Psoas muscle (tissue), 8 donors: ENCODE results near the gene CLEC4M. TPM values are rescaled to one million over a fixed set of nuclear protein-coding genes. Genes with fewer than 3 reads are reported as not detected.
"Not testable (repeated sequence)": the region's sequence is repeated elsewhere in the genome, so short reads cannot be mapped to it uniquely, and the experiment has no call there.

Source experiments
- ATAC-seq, 4 donors: fragments of 200-7000 bp; cut with Tn5 transposase; one replicate each; pipeline ENCODE4 v1.9.1; 2020; ENCODE audit warnings: moderate library complexity in 3 of 4, mild to moderate bottlenecking in 2 of 4
- DNase-seq, 2 donors: peaks; one replicate each; pipeline ENCODE4 v3.0.0-alpha.2; 2020
- H3K27ac ChIP-seq: fragments of 200-600 bp; one replicate; pipeline ENCODE4 v1.8.0; 2022
- H3K27me3 ChIP-seq, 3 donors: fragments of 200-600 bp in 1 of 3; one replicate each; pipeline versions ENCODE4 v1.6.1 to v1.8.0; 2013 to 2022; ENCODE audit warnings: low read length in 2 of 3, mild to moderate bottlenecking in 2 of 3, moderate library complexity in 1 of 3; ENCODE audit not compliant: insufficient read depth in 3 of 3
- H3K36me3 ChIP-seq, 2 donors: fragments of 200-600 bp in 1 of 2; one replicate each; pipeline versions ENCODE4 v1.6.1 to v1.8.0; 2013 to 2022; ENCODE audit warnings: low read depth in 1 of 2, mild to moderate bottlenecking in 1 of 2, moderate library complexity in 1 of 2; ENCODE audit not compliant: insufficient read depth in 1 of 2
- H3K4me1 ChIP-seq: fragments of 200-600 bp; one replicate; pipeline ENCODE4 v1.8.0; 2022
- H3K4me3 ChIP-seq: fragments of 200-600 bp; one replicate; pipeline ENCODE4 v1.8.0; 2022; ENCODE audit warnings: mild to moderate bottlenecking
- H3K9me3 ChIP-seq: fragments of 200-600 bp; one replicate; pipeline ENCODE4 v1.8.0; 2022
- CTCF ChIP-seq: fragments of 200-600 bp; IDR thresholded peaks from one replicate; pipeline ENCODE4 v1.8.0; 2022; ENCODE audit warnings: antibody characterized with exemption
- WGBS, 3 donors: extraction: QIAGEN DNeasy Blood & Tissue Kit; methylation state at CpG; one replicate each; pipeline versions ENCODE4 v1.1.6 to v1.1.7; 2013; 5-methylcytosine and 5-hydroxymethylcytosine counted together
- intact Hi-C, 2 donors: fragments of 100-400 bp; cut with DNase I; formaldehyde crosslinking; loops; one replicate each; pipeline versions ENCODE4 v1.11.0 to v1.14.2; 2022
- polyA plus RNA-seq, 3 donors: library from polyadenylated mRNA; stranded (reverse); fragments of 200-250 nt; gene quantifications; one replicate each; pipeline ENCODE4 v1.2.3, GENCODE V29; 2013
- total RNA-seq, 4 donors: library from RNA; stranded (reverse); fragmentation: NEBNext Ultra II Directional in 2 of 4; extraction: Animal tissue kit (Norgen Biotek cat#: 25700) in 2 of 4; gene quantifications; one replicate each; pipeline versions ENCODE4 v1.2.1 to v1.2.4, GENCODE V29; 2021 to 2023
- donor health status: healthy with polysubstance abuse.
- donor health status: DM: no; HTN: no; CAD: no; lungs with moderate emphysema.
- donor health status: Bipolar disorder and iron deficiency.
- donor health status: healthy.
- donor health status: DM: yes; HTN: yes; CAD: no.
- donor health status: DM: no; HTN: no; CAD: no.
- donor health status: DM: no; HTN: no; CAD: no.
- donor health status: DM: yes; HTN: yes; CAD: no.

Gene CLEC4M
- total and polyA plus RNA-seq, 7 donors, result not detected

- no peak for DNase-seq
- intact Hi-C loops, result no loop called here
- Histone ChIP-seq H3K27me3 (no peaks in the 10 kb centered on the region), H3K27ac (no peak overlapping the region), H3K4me3 (no peak overlapping the region), H3K9me3 (no peaks in the 10 kb centered on the region), H3K4me1 (no peaks in the 10 kb centered on the region), H3K36me3 (no peaks in the 10 kb centered on the region)
- no peak for TF ChIP-seq CTCF
- 71 to 79% (median 74%) methylated on average over 11 to 12 of the region's 12 CpGs for WGBS, 3 donors
- no peak for ATAC-seq
Measured at GRCh38 chr19:7744871-7745650, 18.0 kb upstream of the CLEC4M start.

- ATAC-seq, H3K4me1 ChIP-seq, H3K27me3 ChIP-seq, DNase-seq, H3K27ac ChIP-seq, H3K36me3 ChIP-seq, H3K9me3 ChIP-seq, intact Hi-C loops, H3K4me3 ChIP-seq: not testable (repeated sequence)
- WGBS, 3 donors, result 68 to 76% (median 68%) methylated on average over 3 to 4 of the region's 4 CpGs
Measured at GRCh38 chr19:7746306-7746705, 16.7 kb upstream of the CLEC4M start.

- ATAC-seq, result no peak
- Histone ChIP-seq H3K27me3 (no peaks in the 10 kb centered on the region), H3K36me3 (no peaks in the 10 kb centered on the region), H3K9me3 (no peaks in the 10 kb centered on the region), H3K4me1 (no peaks in the 10 kb centered on the region), H3K27ac (no peak within 1 kb of the TSS), H3K4me3 (peak within 1 kb of the TSS; percentile 11)
- intact Hi-C loops, result no loop called here
- DNase-seq, result no peak
- TF ChIP-seq CTCF, result no peak
- 31 to 46% (median 35%) methylated on average over 6 to 7 of the region's 7 CpGs for WGBS, 3 donors
Measured at GRCh38 chr19:7746903-7747884, 15.8 kb upstream of the CLEC4M start, which contains the start of gene CD209. TSS of gene CD209 (minus strand) at chr19:7747534. CDS start at chr19:7747511, 23 bp downstream.

GRCh38 chr19:7748171-7748570, 14.9 kb upstream of the CLEC4M start:
- Histone ChIP-seq H3K27ac (no peak overlapping the region), H3K27me3 (no peaks in the 10 kb centered on the region), H3K9me3 (no peaks in the 10 kb centered on the region), H3K4me1 (no peaks in the 10 kb centered on the region), H3K4me3 (no peak overlapping the region), H3K36me3 (no peaks in the 10 kb centered on the region)
- intact Hi-C loops, result no loop called here
- ATAC-seq (no peak), DNase-seq (no peak)
- WGBS, 3 donors, result 65 to 73% (median 66%) methylated on average over 2 of the region's 2 CpGs
- no peak for TF ChIP-seq CTCF

- no peaks in the 10 kb centered on the region for H3K9me3 ChIP-seq
- no peak for TF ChIP-seq CTCF
- WGBS, 3 donors, result 12 to 19% (median 17%) methylated on average over 4 of the region's 4 CpGs
Measured at GRCh38 chr19:7748756-7749155, 14.3 kb upstream of the CLEC4M start.

More at GRCh38 chr19:7748756-7749155, 14.3 kb upstream of the CLEC4M start:
- no peaks in the 10 kb centered on the region for H3K4me1 ChIP-seq
- no peaks in the 10 kb centered on the region for H3K27me3 ChIP-seq
- H3K4me3 ChIP-seq, result no peak overlapping the region
- ATAC-seq, result no peak
- intact Hi-C loops, result no loop called here
- no peak overlapping the region for H3K27ac ChIP-seq
- no peaks in the 10 kb centered on the region for H3K36me3 ChIP-seq
- no peak for DNase-seq
